Measurements from ENCODE around the gene HOXA4.

The HOXA4 gene

DNA sequence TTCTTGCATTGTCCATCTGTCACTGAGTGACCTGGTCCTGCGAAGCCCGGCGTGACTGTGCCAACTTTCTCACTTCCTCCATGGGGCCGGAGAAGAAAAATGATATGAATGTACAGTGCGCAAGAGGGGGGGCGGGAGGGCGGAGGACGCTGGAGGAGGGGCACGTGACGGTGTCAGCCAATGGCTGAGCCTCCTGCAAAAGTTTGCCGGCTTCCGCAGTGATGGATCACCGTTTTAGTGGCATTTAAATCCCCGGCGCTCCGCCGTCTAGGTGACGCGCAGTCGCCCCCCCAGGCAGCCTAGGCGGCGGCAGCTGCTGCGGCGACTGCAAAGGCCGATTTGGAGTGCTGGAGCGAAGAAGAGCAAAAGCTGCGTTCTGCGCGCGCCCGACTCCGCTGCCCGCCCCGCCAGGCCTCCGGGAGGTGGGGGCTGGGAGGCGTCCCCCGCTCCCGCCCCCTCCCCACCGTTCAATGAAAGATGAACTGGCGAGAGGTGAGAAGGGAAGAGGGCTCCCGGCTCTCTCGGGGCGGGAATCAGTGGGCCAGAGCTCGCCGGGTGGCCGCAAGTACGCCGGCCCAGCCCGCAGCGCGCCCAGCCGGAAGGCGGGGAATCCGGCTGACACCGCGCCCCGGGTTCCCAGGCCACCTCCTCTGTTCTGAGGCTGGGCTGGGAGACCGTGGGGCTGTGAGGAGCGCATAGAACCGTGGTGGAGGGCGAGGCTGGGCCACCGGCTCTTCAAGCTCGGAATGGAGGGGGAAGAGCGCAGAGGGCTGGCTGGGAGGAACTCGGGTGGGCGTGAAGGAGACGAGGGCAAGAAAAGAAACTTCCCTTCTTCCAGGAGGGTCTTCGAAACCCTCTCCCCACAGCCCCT lies 34.4 kb downstream of the HOXA4 start, which contains the start of gene HOXA1:
Gene HOXA1, minus strand, starts transcription at position 104 of the 871 bp plus-strand sequence. Its CDS starts 88 bp downstream, at position 16.
- Mint-ChIP-seq H3K27ac (peak within 1 kb of the TSS; percentile 95), H3K4me1 (ENCODE audit: low read depth) (peaks cover 70% of the 10 kb centered on the region), H3K27me3 (peaks cover 84% of the 10 kb centered on the region), H3K4me3 (peak within 1 kb of the TSS; percentile 91), H3K9me3 (no peaks in the 10 kb centered on the region), H3K36me3 (ENCODE audit: low read depth) (peaks cover 55% of the 10 kb centered on the region)
- intact Hi-C loops (cut with micrococcal nuclease), result loop anchor here (2.0 to 10.0 kb wide), 4 partner anchors 59 to 1231 kb away; partner anchors contain the start of genes HOXA3, HOXA7 and SKAP2

GRCh38 chr7:27095050-27095896 lies 35.3 kb downstream of the HOXA4 start:
- intact Hi-C loops (cut with micrococcal nuclease), result loop anchor here (10.0 kb wide), 2 partner anchors 60 to 1230 kb away; partner anchors contain the start of genes HOXA3 and HOXA7
- Mint-ChIP-seq H3K27me3 (peaks cover 84% of the 10 kb centered on the region), H3K4me1 (ENCODE audit: low read depth) (peaks cover 61% of the 10 kb centered on the region), H3K9me3 (no peaks in the 10 kb centered on the region), H3K36me3 (ENCODE audit: low read depth) (peaks cover 46% of the 10 kb centered on the region), H3K4me3 (peak overlapping the region; percentile 91), H3K27ac (peak overlapping the region; percentile 95)

DNA sequence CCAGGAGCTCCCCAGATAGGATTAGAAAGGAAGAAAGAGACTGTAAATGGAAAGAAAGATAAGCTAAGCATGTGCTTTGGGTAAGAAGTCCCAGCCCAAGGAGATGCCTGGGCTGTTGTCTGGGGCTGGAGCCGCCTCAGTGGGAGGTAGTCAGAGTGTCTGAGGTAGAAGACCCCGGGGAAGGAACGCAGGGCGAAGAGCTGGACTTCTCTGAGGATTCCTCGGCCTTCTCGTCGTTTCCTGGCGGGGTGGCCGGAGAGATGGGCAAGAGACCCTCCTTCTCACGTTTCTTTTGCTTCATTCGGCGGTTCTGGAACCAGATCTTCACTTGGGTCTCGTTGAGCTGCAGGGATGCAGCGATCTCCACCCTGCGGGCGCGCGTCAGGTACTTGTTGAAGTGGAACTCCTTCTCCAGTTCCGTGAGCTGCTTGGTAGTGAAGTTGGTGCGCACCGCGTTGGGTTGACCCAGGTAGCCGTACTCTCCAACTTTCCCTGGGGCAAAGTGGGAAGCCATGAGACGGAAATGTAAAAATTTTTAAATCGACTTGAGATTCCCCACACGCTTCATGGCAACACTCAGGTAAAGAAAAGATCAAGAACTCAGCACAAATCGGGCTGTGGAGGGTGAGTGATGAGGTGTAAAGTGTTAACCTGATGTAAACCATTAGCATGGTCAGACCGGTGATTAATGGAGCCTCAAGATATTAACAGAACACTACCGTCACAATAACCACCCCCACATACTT lies 36.1 kb downstream of the HOXA4 start:
- Mint-ChIP-seq H3K4me1 (ENCODE audit: low read depth) (peaks cover 54% of the 10 kb centered on the region), H3K27ac (no peak overlapping the region), H3K4me3 (no peak overlapping the region), H3K36me3 (ENCODE audit: low read depth) (peaks cover 38% of the 10 kb centered on the region), H3K27me3 (peaks cover 82% of the 10 kb centered on the region), H3K9me3 (no peaks in the 10 kb centered on the region)
- intact Hi-C loops (cut with micrococcal nuclease), result loop anchor here (10.0 kb wide), 2 partner anchors 60 to 1230 kb away; partner anchors contain the start of genes HOXA3 and HOXA7

GRCh38 chr7:27093184-27093895 lies 37.2 kb downstream of the HOXA4 start:
- intact Hi-C loops (cut with micrococcal nuclease), result loop anchor here (10.0 kb wide), 2 partner anchors 61 to 1229 kb away; partner anchors contain the start of genes HOXA3 and HOXA7
- Mint-ChIP-seq H3K9me3 (no peaks in the 10 kb centered on the region), H3K27me3 (peaks cover 82% of the 10 kb centered on the region), H3K27ac (no peak overlapping the region), H3K4me3 (no peak overlapping the region), H3K36me3 (ENCODE audit: low read depth) (peaks cover 27% of the 10 kb centered on the region), H3K4me1 (ENCODE audit: low read depth) (peaks cover 43% of the 10 kb centered on the region)

DNA sequence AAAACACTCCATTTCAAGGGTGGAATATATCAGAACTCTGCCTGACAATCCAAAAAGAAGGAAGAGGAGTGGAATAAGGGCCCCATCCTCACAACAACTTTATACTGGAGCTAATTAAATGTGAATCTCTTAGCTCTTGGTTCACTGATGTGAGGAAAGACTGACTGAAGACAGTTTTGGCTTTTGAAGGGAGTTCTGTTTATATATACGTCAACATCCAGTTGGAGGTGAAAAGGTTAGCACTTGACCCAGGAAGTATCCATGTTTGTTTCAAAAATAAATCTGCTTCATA lies 37.8 kb downstream of the HOXA4 start:
- Mint-ChIP-seq H3K27me3 (peaks cover 83% of the 10 kb centered on the region), H3K4me1 (ENCODE audit: low read depth) (peaks cover 42% of the 10 kb centered on the region), H3K9me3 (no peaks in the 10 kb centered on the region), H3K4me3 (no peak overlapping the region), H3K27ac (no peak overlapping the region), H3K36me3 (ENCODE audit: low read depth) (peaks cover 21% of the 10 kb centered on the region)
- intact Hi-C loops (cut with micrococcal nuclease), result loop anchor here (10.0 kb wide), 2 partner anchors 62 to 1228 kb away; partner anchors contain the start of genes HOXA3 and HOXA7

- intact Hi-C loops (cut with micrococcal nuclease), result loop anchor here (10.0 kb wide), 2 partner anchors 63 to 1227 kb away; partner anchors contain the start of genes HOXA3 and HOXA7
- Mint-ChIP-seq H3K27ac (no peak overlapping the region), H3K36me3 (ENCODE audit: low read depth) (peaks cover 15% of the 10 kb centered on the region), H3K4me1 (ENCODE audit: low read depth) (peaks cover 37% of the 10 kb centered on the region), H3K4me3 (no peak overlapping the region), H3K9me3 (no peaks in the 10 kb centered on the region), H3K27me3 (peaks cover 86% of the 10 kb centered on the region)
These were observed 38.4 kb downstream of the HOXA4 start for GRCh38 chr7:27091941-27092818.

- Mint-ChIP-seq H3K4me3 (no peak overlapping the region), H3K27me3 (peaks cover 90% of the 10 kb centered on the region), H3K9me3 (no peaks in the 10 kb centered on the region), H3K27ac (no peak overlapping the region), H3K4me1 (ENCODE audit: low read depth) (peaks cover 32% of the 10 kb centered on the region), H3K36me3 (ENCODE audit: low read depth) (peaks cover 4% of the 10 kb centered on the region)
- intact Hi-C loops (cut with micrococcal nuclease), result loop anchor here (10.0 kb wide), 2 partner anchors 64 to 1226 kb away; partner anchors contain the start of genes HOXA3 and HOXA7
These were observed 39.5 kb downstream of the HOXA4 start for GRCh38 chr7:27091105-27091504.

GRCh38 chr7:27088002-27088922 lies 42.3 kb downstream of the HOXA4 start:
- intact Hi-C loops (cut with micrococcal nuclease), result no loop called here
- peaks cover 72% of the 10 kb centered on the region for H3K27me3 Mint-ChIP-seq
- no peaks in the 10 kb centered on the region for H3K9me3 Mint-ChIP-seq
- H3K4me1 Mint-ChIP-seq (ENCODE audit: low read depth), result peaks cover 15% of the 10 kb centered on the region
- peak overlapping the region; percentile 51 for H3K27ac Mint-ChIP-seq
- peak overlapping the region; percentile 60 for H3K4me3 Mint-ChIP-seq
- no peaks in the 10 kb centered on the region for H3K36me3 Mint-ChIP-seq (ENCODE audit: low read depth)

GRCh38 chr7:27083646-27084045 lies 46.9 kb downstream of the HOXA4 start:
- H3K9me3 Mint-ChIP-seq, result no peaks in the 10 kb centered on the region
- H3K27ac Mint-ChIP-seq, result no peak overlapping the region
- no peaks in the 10 kb centered on the region for H3K36me3 Mint-ChIP-seq (ENCODE audit: low read depth)
- intact Hi-C loops (cut with micrococcal nuclease), result no loop called here
- peaks cover 29% of the 10 kb centered on the region for H3K27me3 Mint-ChIP-seq
- peaks cover 15% of the 10 kb centered on the region for H3K4me1 Mint-ChIP-seq (ENCODE audit: low read depth)
- no peak overlapping the region for H3K4me3 Mint-ChIP-seq

DNA sequence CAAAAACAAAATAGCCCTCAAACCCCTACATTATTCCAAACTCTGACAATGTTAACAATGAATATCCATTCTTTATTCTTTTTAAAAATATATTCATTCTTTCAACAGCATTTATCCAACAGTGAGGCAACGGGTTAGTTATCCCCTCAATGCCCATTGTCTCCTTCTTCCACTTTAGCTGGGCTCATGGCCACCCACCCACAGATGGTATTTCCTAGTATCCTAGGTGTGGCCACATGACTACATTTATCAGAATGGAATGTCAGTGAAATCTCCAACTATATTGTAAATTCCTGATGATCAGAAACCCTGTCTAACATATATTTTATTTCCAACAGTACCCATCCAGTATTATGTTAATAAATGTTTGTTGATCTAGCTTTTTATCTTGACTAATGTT lies 48.4 kb downstream of the HOXA4 start:
- Mint-ChIP-seq H3K9me3 (no peaks in the 10 kb centered on the region), H3K4me3 (no peak overlapping the region), H3K27ac (no peak overlapping the region), H3K4me1 (ENCODE audit: low read depth) (peaks cover 10% of the 10 kb centered on the region), H3K27me3 (peaks cover 14% of the 10 kb centered on the region), H3K36me3 (ENCODE audit: low read depth) (no peaks in the 10 kb centered on the region)
- intact Hi-C loops (cut with micrococcal nuclease), result no loop called here

DNA sequence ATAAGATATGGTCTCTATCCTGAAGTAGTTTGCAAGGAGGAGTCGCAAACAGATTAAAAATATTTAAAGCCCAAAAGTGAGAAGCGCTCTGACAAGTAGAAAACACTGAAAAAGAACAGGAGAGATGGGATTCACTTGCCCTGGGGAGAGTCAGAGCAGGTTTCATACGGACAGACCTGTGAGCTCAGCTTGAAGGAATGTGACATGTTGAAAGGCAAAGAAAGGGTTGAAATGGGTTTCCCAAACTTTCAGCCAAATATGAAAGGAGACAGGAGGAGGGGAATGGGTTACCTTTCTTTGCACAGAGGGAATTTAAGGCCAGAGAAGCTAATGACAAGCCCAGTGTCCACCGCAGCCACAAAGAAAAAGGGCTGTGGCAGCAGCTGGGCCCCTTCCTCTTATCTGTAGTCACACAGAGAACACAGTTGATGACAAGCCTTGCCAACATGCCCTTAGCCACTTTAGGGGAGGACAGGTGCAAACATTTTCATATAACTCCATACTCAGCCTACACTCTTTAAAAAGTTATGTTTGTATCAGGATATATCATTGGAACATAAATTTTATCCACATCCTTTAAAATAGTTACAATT lies 49.6 kb downstream of the HOXA4 start:
- Mint-ChIP-seq H3K27ac (no peak overlapping the region), H3K4me3 (no peak overlapping the region), H3K9me3 (no peaks in the 10 kb centered on the region), H3K36me3 (ENCODE audit: low read depth) (no peaks in the 10 kb centered on the region), H3K4me1 (ENCODE audit: low read depth) (peaks cover 10% of the 10 kb centered on the region), H3K27me3 (peaks cover 7% of the 10 kb centered on the region)
- intact Hi-C loops (cut with micrococcal nuclease), result no loop called here

Data from dendritic cell treated with granulocyte-macrophage colony-stimulating factor and Interleukin-4, amounts not matched to agents 40 ng/mL and 50 ng/mL, for 4 days (primary cell).